ENCODE data around the gene STEAP3.
"Not testable (repeated sequence)": the region's sequence is repeated elsewhere in the genome, so short reads cannot be mapped to it uniquely, and the experiment has no call there.

Gene STEAP3

DNA sequence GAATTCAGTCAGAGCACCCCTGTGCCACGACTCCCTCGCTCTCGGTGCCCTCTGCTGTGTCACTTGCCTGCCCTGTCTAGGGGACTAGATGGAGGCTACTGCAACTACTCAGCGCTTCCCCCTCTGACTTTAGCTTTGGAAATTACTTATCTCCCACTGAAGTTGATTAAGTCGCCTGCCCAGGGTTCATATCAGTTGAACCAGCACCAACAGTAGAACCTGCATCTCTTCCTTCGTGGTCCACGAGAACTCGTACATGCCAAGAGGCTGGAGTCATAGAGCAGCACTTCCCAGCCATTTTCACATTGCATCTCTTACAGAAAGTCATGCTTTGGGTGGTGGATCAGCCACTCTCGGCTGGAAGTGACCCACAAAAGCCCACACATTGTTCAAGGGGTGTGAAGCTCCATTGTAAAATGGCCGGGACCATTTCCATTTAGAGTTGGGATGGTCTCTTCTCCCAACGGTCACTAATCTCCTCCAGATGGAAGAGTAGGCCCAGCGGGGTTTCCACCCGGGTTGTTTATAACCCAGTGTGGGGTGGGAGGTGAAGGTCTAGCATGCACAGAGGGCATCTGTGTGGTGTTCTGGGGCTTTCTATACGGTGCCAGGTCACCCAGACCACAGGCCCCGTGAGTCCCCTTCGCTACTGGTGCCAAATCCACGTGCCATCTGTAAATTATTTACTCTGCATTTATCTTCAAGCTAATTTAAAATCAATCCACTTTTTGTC lies 38.0 kb downstream of the STEAP3 start:
- no peak for DNase-seq (ENCODE audit: low read depth in 3 of 3)

GRCh38 chr2:119263025-119263424 lies 39.4 kb downstream of the STEAP3 start:
- no peak for DNase-seq (ENCODE audit: low read depth in 3 of 3)

DNA sequence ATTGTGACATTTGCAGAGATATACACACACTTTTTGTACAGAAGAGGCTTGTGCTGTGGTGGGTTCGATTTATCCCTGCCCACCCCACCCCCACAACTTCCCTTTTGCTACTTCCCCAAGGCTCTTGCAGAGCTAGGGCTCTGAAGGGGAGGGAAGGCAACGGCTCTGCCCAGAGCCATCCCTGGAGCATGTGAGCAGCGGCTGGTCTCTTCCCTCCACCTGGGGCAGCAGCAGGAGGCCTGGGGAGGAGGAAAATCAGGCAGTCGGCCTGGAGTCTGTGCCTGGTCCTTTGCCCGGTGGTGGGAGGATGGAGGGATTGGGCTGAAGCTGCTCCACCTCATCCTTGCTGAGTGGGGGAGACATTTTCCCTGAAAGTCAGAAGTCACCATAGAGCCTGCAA lies 40.0 kb downstream of the STEAP3 start:
- DNase-seq (ENCODE audit: low read depth in 3 of 3), result no peak

- DNase-seq (ENCODE audit: low read depth in 3 of 3), result peak in 1 of 3 experiments; percentile 2
Observed at GRCh38 chr2:119264781-119265692, 41.4 kb downstream of the STEAP3 start.

DNA sequence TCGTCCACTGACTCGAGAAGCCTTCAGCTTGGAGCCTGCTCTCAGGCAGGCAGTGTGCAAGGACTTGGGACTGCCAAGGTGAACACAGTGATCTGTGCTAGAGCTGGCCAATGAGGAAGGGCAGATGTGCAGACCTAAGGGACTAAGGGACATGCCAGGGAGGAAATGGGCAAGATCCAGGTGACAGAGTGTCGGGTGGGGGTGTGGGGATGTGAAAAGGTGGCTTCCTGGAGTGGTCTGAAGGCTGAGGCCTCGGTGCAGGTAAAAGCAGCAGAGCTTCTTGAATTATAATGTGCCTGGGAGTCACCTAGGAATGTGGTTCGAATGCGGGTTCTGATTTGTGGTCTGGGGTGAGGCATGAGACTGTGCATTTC lies 42.0 kb downstream of the STEAP3 start:
- DNase-seq (ENCODE audit: low read depth in 3 of 3), result no peak

GRCh38 chr2:119266091-119266589 lies 42.5 kb downstream of the STEAP3 start:
- DNase-seq (ENCODE audit: low read depth in 3 of 3), result no peak

DNA sequence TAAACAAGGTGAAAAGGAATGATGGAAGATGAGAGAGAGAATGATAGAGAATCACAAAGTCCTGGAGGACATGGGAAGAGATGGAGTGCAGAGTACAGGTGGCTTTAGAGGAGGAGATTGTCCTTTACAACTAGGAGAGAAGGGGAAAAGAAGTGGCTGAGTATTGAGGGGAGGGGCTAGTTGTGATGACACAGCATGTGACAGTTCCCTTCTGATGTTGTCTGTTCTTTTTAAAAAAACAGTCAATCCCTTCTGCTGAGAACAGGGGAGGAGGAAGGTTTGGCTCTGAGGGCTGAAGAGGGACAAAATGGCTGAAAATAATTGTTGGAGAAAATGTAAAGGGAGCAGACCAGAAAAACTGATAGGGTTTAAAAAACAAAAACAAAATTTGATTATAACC lies 44.0 kb downstream of the STEAP3 start:
- DNase-seq (ENCODE audit: low read depth in 3 of 3), result no peak

- no peak for DNase-seq (ENCODE audit: low read depth in 3 of 3)
Observed at GRCh38 chr2:119276864-119277263, 53.2 kb downstream of the STEAP3 start.

DNA sequence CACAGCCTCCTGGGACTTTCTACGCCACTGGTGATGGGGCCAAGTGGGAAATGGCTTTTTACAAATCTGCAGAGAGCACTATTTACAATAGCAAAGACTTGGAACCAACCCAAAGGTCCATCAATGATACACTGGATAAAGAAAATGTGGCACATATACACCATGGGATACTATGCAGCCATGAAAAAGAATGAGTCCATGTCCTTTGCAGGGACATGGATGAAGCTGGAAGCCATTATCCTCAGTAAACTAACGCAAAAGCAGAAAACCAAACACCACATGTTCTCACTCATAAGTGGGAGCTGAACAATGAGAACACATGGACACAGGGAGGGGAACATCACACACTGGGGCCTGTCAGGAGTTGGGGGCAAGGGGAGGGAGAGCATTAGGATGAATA lies 54.8 kb downstream of the STEAP3 start:
- DNase-seq (ENCODE audit: low read depth in 3 of 3), result not testable (repeated sequence)

DNA sequence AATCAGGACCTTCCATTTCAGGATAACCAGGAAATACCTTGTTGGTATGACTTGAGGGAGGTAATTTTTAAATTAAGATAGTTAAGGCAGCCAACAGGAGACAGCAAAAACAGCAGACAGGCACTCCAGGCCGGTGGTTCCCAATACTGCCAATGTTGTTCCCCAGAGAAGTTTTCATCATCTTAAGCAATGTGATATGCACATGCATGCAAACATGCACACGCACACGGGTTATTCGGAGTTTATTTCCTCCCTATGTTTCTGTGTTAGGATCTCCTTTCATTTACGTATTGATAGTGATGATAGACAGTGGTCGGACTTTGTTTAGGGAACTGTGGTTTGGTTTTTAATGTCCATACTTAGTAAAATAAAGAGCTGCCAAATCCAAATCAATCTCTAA lies 55.3 kb downstream of the STEAP3 start:
- no peak for DNase-seq (ENCODE audit: low read depth in 3 of 3)

DNA sequence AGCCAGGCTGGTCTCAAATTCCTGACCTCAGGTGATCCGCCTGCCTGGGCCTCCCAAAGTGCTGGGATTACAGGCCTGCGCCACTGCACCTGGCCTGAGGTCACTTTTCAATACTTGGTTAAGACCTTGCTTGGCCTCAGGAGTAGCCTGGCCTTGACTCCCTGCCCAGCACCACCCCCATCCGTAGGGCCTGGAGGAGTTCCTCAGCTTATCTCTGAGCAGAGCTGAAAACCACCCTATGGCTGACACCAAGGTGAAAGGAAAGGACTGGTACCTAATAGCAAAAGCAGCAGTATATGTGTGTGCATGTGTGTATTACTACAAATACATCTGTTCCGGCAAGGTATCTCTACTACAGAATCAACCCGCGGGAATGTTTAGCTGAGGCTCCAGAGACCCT lies 56.0 kb downstream of the STEAP3 start:
- DNase-seq (ENCODE audit: low read depth in 3 of 3), result no peak

DNA sequence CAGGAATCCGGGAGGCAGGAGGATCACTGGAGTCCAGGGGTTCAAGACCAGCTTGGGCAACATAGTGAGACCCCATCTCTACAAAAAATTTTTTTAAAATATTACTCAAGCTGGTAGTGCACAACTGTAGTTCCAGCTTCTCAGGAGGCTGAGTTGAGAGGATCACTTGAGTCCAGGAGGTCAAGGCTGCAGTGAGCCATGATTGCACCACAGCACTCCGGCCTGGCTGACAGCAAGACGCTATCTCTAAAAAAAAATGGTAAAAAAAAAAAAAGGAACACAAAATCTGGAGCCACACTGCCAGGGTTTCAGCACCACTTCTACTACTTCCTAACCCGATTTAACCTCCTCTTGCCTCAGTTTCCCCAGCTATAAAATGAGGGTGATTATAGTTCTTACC lies 57.0 kb downstream of the STEAP3 start:
- no peak for DNase-seq (ENCODE audit: low read depth in 3 of 3)

- DNase-seq (ENCODE audit: low read depth in 3 of 3), result no peak
Observed at GRCh38 chr2:119282146-119282995, 58.7 kb downstream of the STEAP3 start.

DNA sequence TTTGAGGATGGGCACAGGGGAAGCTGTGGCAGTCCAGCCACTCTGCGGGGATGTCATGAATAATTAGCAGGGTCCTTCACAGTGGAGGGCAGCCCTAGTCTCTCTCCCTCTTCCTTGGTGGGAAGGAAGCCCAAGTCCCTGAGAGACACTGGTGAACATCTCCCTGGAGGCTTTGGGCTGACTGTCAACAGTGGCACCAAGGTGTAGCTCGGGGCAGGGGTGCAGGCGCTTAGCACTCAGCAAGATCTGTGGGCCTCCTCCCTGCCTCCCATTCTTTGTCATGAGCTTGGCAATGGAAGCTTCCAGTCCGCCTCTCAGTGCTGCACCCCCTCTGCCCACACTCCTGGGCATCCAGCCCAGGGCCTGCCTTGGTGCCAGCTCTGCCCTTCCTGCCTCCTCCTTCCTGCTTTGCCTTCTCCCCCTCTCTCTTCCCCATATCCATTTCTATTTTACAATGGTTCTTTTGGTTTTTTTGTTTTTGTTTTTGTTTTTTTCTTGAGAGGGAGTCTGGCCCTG lies 59.4 kb downstream of the STEAP3 start:
- no peak for DNase-seq (ENCODE audit: low read depth in 3 of 3)

GRCh38 chr2:119283873-119284331 lies 60.3 kb downstream of the STEAP3 start:
- no peak for DNase-seq (ENCODE audit: low read depth in 3 of 3)

DNA sequence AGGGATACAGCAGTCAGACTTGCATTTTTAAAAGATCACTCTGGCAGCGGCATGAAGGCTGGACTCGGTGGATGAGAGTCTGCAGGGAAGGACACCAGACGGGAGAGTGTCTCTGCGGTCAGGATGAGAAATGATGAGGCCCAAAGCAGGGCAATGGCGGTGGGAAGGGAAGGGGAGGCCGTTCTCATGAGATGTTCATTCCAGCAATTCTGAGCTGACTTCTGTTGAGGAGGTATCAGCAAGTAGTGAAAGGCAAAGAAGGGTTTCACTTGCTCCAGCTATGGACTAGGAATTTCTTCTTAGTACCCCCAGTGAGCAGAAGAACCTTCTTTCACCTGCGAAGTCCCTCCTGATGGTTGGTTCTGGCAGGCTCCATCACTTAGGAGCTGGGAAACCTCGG lies 63.0 kb downstream of the STEAP3 start:
- no peak for DNase-seq (ENCODE audit: low read depth in 3 of 3)

GRCh38 chr2:119288576-119288975 lies 64.9 kb downstream of the STEAP3 start:
- no peak for DNase-seq (ENCODE audit: low read depth in 3 of 3)

- no peak for DNase-seq (ENCODE audit: low read depth in 3 of 3)
Observed at GRCh38 chr2:119289093-119289492, 65.5 kb downstream of the STEAP3 start.

- no peak for DNase-seq (ENCODE audit: low read depth in 3 of 3)
Observed at GRCh38 chr2:119289642-119290041, 66.0 kb downstream of the STEAP3 start.

DNA sequence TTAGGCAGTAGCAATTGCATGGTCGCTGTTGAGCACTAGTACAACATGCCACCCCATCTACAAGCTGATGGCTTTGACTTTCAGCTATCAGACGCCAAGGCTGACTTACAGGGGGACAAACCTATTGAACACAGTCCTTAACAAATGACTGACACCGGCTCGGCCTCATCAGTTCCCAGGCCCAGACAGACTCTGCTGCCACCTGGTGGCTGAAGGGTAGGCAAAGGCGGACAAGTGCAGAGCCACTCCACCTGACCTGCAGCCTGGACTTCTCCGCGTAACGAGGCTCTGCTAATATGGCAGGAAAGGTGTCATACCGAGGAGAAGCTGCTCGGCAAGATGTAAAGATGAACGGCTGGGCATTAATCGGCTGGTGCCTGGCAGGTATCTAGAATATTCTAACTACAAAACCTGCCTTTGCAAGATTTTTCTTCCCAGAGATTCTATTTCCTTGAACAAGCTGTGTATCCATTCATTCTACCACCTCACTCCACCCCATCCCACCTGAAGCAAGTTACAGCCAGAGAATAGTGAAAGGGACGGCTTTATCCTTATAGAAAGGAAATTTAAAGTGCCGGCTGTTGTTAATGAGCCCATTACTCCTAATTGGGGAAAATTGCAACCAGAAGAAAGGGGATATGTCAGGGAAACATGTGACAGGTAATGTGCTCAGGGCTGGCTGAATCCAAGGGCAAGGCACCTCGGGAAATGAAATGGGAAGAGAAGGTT lies 67.4 kb downstream of the STEAP3 start:
- DNase-seq (ENCODE audit: low read depth in 3 of 3), result peak; percentile 16 to 62 (median 32)

GRCh38 chr2:119291588-119292167 lies 68.0 kb downstream of the STEAP3 start:
- DNase-seq (ENCODE audit: low read depth in 3 of 3), result no peak
